ENCODE measurements around the gene CTSV.

DNA sequence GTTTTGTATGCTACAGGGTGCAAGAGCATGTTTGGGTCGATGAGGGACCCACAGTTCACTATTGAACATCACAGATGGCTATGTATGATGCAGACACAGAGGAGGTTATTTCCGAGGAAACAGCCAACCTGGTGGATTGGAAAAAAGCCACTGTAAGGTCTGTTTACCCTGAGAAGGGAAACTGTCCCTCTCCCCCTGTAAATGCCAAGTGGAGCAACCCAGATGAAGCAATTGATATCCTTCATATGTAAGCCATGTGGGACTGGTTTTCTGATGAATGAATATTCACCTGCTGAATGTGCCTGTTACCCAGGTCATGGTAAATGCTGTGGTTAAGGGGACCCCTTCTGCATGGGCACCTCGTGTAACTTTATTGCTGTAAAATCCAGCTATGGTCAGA is 14.8 kb upstream of the CTSV start:
- TF ChIP-seq, protein P1, sequence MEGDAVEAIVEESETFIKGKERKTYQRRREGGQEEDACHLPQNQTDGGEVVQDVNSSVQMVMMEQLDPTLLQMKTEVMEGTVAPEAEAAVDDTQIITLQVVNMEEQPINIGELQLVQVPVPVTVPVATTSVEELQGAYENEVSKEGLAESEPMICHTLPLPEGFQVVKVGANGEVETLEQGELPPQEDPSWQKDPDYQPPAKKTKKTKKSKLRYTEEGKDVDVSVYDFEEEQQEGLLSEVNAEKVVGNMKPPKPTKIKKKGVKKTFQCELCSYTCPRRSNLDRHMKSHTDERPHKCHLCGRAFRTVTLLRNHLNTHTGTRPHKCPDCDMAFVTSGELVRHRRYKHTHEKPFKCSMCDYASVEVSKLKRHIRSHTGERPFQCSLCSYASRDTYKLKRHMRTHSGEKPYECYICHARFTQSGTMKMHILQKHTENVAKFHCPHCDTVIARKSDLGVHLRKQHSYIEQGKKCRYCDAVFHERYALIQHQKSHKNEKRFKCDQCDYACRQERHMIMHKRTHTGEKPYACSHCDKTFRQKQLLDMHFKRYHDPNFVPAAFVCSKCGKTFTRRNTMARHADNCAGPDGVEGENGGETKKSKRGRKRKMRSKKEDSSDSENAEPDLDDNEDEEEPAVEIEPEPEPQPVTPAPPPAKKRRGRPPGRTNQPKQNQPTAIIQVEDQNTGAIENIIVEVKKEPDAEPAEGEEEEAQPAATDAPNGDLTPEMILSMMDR (IDR thresholded peaks at IDR 0.05) = no peak
- no peak for TF ChIP-seq POLR2A (IDR thresholded peaks at IDR 0.05)
